GM18870 (cell line): ENCODE measurements around the gene OR8B2.
"Not testable (repeated sequence)": the region's sequence is repeated elsewhere in the genome, so short reads cannot be mapped to it uniquely, and the experiment has no call there.

Experiments used
- ATAC-seq: cut with Tn5 transposase; IDR thresholded peaks from one replicate; pipeline ENCODE4 v1.9.1; 2021; ENCODE audit warnings: moderate library complexity; ENCODE audit not compliant: unreplicated experiment

OR8B2 gene

GRCh38 chr11:124384399-124384798 lies at the start of gene OR8B2:
Gene OR8B2, minus strand, starts transcription at chr11:124384499. Its CDS starts 1,156 bp downstream, at chr11:124383343.
- ATAC-seq, result no peak

- ATAC-seq, result no peak
Observed at GRCh38 chr11:124429599-124429998, 45.3 kb upstream of the OR8B2 start.

GRCh38 chr11:124424384-124424921 lies 40.2 kb upstream of the OR8B2 start, which contains the start of gene OR8B4:
Gene OR8B4, minus strand, starts transcription at chr11:124424871. Its CDS starts 0 bp downstream, at chr11:124424871.
- ATAC-seq, result no peak

- no peak for ATAC-seq
Observed at GRCh38 chr11:124421043-124421442, 36.7 kb upstream of the OR8B2 start.

GRCh38 chr11:124415356-124415923 lies 31.1 kb upstream of the OR8B2 start:
- no peak for ATAC-seq

GRCh38 chr11:124409906-124410305 lies 25.6 kb upstream of the OR8B2 start:
- ATAC-seq, result no peak

- no peak for ATAC-seq
Observed at GRCh38 chr11:124405581-124405980, 21.3 kb upstream of the OR8B2 start.

- ATAC-seq, result not testable (repeated sequence)
Observed at GRCh38 chr11:124403186-124403585, 18.9 kb upstream of the OR8B2 start.

GRCh38 chr11:124402326-124402922 lies 18.1 kb upstream of the OR8B2 start:
- peak; percentile 83 for ATAC-seq

- ATAC-seq, result no peak
Observed at GRCh38 chr11:124398924-124399323, 14.6 kb upstream of the OR8B2 start, which contains the start of gene OR8B3. Gene OR8B3, minus strand, starts transcription at chr11:124399024. Its CDS starts 1,673 bp downstream, at chr11:124397351.

- not testable (repeated sequence) for ATAC-seq
Observed at GRCh38 chr11:124396847-124397246, 12.5 kb upstream of the OR8B2 start.

- no peak for ATAC-seq
Observed at GRCh38 chr11:124394408-124394807, 10.1 kb upstream of the OR8B2 start.

GRCh38 chr11:124382857-124383256 lies 1.4 kb downstream of the OR8B2 start:
- not testable (repeated sequence) for ATAC-seq

- no peak for ATAC-seq
Observed at GRCh38 chr11:124380585-124380984, 3.7 kb downstream of the OR8B2 start.

- ATAC-seq, result no peak
Observed at GRCh38 chr11:124376280-124376679, 8.0 kb downstream of the OR8B2 start.

- no peak for ATAC-seq
Observed at GRCh38 chr11:124359566-124359965, 24.7 kb downstream of the OR8B2 start.

- no peak for ATAC-seq
Observed at GRCh38 chr11:124346311-124346955, 37.9 kb downstream of the OR8B2 start.

- ATAC-seq, result no peak
Observed at GRCh38 chr11:124344346-124344745, 40.0 kb downstream of the OR8B2 start.

- ATAC-seq, result no peak
Observed at GRCh38 chr11:124340142-124340447, 44.2 kb downstream of the OR8B2 start.

GRCh38 chr11:124339396-124340141 lies 44.7 kb downstream of the OR8B2 start:
- ATAC-seq, result no peak
